HK-2 (cell line): ENCODE results near the gene EHBP1L1.

Experiments
- DNase-seq: peaks from one replicate; pipeline ENCODE4 v3.0.0-alpha.2; 2018; ENCODE audit not compliant: unreplicated experiment

EHBP1L1 gene

DNA sequence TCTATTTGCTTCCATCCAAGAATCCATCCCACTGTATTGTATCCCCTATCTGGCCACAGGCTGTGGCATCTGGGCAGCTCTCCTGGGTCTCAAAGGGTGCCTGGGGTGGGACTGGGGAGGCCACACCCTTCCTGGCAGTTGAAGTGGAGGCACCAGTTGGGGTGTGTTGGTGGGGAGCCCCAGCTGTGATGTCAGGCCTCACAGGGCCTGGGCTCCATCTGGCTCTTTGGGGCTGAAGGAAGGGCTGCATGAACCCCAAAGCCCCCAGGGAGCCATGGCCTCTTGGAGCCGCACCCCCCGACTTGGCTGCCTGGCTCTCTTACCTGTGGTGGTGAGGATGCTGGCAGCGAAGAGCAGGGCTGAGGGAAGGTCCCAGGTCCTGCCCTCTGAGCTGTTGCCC is 19.3 kb downstream of the EHBP1L1 start:
- DNase-seq = no peak

DNA sequence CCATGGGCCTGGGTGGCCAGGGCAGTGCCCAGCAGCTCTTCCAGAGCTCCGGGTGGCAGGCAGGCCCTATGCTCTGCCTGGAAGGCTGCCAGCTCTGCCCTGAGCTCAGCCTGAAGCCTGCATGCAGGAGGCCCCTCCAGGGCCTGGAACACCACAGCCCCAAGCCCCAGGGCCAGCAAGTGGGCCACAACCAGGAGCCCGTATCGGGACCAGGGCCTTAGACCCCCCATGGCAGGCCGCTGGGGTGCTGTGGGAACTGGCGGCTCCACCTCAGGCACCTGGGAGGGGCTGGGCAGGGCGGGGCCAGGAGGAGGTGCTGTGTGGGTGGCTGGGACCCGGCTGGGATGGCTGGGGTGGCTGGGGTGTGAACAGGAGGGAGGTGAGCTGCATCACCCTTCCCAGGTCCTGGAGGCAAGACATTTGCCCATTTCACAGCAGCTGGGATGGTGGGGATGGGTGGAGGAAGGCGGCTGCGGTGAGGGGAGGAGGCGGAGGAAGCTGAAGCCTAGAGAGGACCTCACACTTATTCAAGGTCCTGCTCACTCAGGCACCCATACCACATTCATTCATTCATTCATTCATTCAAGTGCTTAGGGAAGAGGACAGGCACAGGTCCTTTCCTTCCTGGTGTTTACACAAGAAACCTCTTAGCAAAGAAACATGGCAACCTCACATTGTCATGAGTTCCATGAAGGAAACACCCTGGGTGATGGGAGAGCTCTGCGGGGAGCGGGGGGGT is 19.9 kb downstream of the EHBP1L1 start, which contains the start of gene KCNK7:
KCNK7 (minus strand) TSS at position 258 of the 739 bp plus-strand sequence; CDS start at position 230, 28 bp downstream.
- DNase-seq = no peak

GRCh38 chr11:65596520-65596919 is 20.7 kb downstream of the EHBP1L1 start:
- no peak for DNase-seq

DNA sequence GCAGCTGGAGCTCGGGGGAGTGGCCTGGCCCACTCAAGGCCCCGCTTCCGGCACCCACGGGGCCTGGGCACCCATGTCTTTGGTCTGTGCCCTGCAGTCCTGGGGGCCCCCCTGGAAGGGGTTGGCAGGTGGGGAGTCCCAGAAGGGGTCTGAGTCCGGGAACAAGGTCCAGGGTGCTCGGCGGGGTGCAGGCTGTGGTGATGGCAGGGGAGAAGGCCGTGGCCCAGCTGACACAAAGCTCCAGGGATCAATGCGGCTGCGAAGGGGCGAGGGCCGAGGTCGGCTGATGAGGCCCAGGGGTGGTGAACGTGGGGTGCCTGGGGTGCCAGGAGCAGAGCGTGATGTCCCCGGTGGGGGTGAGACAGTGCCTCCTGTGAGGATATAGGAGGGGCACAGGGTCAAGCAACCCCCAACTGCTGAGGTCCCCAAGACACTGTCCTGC is 22.4 kb downstream of the EHBP1L1 start:
- no peak for DNase-seq

GRCh38 chr11:65599216-65599954 is 23.5 kb downstream of the EHBP1L1 start:
- DNase-seq = no peak

GRCh38 chr11:65599955-65600246 is 24.0 kb downstream of the EHBP1L1 start:
- no peak for DNase-seq

DNA sequence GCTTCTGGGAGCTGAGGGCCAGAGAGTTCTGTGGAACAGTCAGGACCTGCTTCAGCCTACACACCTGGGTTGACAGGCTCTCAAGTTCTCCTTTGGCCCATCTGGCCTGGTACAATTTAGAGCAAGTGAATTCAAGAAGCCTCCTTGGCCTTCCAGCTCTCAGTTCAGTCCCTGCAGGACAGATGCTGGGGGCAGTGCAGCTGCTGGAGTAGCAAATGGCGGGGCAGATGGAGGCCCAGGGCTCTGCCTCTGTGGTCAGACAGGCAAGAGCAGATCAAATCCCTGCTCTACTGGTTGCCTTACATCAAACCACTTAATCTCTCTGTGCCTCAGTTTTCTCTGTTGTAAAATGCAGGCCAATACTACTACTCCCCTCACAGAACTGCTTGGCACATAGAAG is 28.4 kb downstream of the EHBP1L1 start:
- DNase-seq = no peak

DNA sequence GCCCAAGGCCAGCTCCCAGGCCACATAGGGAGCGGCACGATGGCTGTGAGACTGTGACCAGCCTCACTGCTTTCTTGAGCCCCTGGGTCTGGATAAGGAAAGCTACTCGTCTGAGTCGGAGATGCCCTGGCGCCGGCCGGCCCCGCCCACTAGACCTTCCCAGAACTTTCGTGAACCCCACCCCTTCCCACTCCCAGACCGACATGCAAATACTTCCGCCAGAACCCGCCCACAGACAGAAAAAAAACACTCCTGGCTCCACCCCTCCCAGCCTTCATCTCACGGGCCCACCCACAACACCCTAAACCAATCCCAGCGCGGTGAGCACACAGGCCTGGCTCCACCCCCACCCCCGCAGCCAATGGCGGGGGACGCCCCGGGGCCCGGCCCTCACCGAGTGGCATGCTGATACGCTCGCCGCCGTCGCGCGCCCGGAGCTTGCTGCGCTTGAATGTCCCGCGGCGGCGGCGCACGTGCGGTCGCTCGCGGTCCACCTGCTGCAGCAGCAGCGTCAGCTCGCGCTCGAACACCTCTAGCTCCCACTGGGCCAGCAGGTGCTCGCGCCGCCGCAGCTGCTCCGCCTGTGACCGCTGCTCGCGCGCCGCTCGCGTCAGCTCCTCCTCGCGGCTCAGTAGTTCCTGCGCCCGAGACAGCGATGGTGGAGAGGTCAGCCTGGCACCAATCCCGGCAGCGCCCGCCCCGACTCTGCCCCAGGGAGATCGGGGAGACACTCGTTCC is 31.2 kb downstream of the EHBP1L1 start:
- no peak for DNase-seq

GRCh38 chr11:65607614-65608426 is 32.0 kb downstream of the EHBP1L1 start:
- DNase-seq = no peak

- no peak for DNase-seq
Observed at GRCh38 chr11:65609229-65609628, 33.4 kb downstream of the EHBP1L1 start.

GRCh38 chr11:65609665-65610064 is 33.8 kb downstream of the EHBP1L1 start:
- DNase-seq = no peak

- no peak for DNase-seq
Observed at GRCh38 chr11:65610404-65610803, 34.6 kb downstream of the EHBP1L1 start.

DNA sequence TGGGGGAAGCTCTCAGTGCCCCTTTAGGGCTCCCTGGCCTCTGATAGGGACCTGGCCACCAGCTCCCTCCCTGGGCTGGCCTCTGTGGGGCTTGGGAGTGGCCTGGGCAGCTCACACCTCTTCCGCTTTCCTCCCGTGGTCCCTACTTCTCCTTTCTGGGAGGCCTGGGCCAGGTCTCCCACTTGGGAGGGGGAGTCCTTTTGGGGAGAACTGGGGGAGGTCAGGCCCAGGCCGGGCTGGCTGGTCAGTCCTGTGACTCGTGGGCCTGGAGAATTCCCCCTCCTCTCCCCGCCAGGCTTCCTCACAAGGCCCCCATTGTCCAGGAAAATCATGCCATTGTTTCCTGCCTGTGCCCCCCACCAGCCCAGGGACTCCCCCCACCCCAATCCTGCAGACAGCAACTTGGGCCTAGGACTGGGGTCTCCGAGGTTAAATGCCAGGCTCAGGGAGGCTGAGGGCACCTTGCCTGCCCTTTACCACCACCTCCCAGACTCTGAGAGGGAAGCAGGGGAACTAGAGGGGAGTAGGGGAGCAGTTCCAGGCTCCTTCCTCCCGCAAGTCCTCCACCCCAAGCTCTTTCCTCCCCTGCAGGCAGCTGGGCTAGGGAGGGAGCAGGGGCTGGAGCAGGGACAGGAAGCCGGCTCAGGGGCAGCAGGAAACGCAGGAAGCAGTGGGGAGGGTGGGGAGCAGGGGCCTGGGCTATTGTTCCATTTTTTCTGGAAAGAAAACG is 35.3 kb downstream of the EHBP1L1 start:
- no peak for DNase-seq

GRCh38 chr11:65611758-65612603 is 36.1 kb downstream of the EHBP1L1 start:
- DNase-seq = no peak

DNA sequence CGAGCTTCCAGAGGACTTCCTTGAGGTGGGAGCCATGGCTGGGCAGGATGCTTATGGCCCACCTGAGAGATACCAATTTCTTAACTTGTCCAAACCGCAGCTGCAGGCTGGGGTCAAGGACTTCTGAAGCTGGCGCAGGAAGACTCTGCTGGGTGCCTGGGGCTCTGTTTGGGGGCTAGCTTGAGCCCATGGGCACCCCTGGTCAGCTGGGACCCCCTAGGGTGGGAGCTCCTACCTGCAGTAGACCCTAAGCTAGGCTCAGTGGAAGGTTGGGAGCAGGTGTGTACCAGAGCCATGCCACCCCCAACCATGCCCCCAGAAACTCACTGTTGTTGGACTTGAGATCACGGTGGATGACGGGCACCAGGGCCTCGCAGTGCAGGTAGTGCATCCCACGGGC is 36.8 kb downstream of the EHBP1L1 start:
- DNase-seq = no peak

GRCh38 chr11:65613091-65613928 is 37.5 kb downstream of the EHBP1L1 start:
- DNase-seq = no peak

DNA sequence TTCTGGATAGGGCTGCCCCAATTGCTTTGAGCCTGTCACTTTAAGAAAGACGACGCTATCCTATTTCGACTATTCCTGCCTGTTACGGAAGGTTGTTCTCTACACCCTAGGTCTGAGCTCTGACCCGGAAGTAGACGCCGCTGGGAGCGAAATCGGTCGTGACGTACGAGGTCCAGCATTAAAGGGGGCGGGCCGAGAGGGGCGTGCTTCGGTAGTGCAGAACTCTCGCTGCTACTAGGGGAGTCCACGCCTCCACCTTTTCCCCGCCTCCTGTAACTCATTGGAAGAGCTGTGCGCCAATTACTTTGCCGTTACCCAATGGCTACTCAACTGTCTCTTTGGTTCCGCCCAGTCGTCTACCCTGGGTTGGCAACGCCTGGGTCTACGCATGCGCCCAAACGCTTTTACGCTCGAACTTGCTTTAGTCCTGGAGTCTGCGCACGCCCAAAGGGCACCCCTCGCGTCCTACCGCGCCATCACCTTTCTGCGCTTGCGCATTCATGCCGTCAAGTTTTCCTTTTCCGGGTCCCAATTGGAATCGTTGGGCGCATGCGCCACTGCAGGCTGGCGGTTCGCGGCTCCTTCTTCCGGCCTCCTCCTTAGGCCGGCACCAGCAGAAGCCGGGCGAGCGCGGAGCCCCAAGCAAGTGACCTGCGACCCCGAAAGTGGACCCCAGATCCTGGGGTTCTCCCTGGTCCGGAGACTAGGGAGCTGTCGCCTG is 39.5 kb downstream of the EHBP1L1 start, which contains the start of gene PCNX3:
PCNX3 (plus strand) TSS at position 548 of the 721 bp plus-strand sequence. CDS start 536 bp downstream, outside the sequence.
- peak; percentile 98 for DNase-seq

GRCh38 chr11:65615950-65616574 is 40.2 kb downstream of the EHBP1L1 start:
- peak; percentile 46 for DNase-seq
